Measurements from ENCODE around the gene DALRD3.

DALRD3 gene

GRCh38 chr3:48989126-48989795, 29.1 kb downstream of the DALRD3 start:
- ChIA-PET POLR2A (interaction anchor here (0.8 to 5.9 kb wide), 13 partner anchors 8 to 132 kb away, joined by 3 to 103 read pairs (median 5); partner anchors contain the start of genes DALRD3, IMPDH2, NDUFAF3 and QRICH1), CTCF (interaction anchor here (0.6 to 1.2 kb wide), 4 partner anchors 18 to 169 kb away, joined by 3 to 4 read pairs (median 3); partner anchors contain the start of gene WDR6)
- DNase-seq (ENCODE audit: extremely low spot score): no peak
- TF ChIP-seq NFRKB (IDR thresholded peaks at IDR 0.05): no peak
- TF ChIP-seq HDGF (IDR thresholded peaks at IDR 0.05; ENCODE audit: borderline replicate concordance): no peak
- no peak for TF ChIP-seq FOXA1 (IDR thresholded peaks at IDR 0.05)
- no peak for TF ChIP-seq LEF1 (IDR thresholded peaks at IDR 0.05; ENCODE audit: borderline replicate concordance)
- TF ChIP-seq SP1 (IDR thresholded peaks at IDR 0.05): no peak
- TF ChIP-seq TARDBP (IDR thresholded peaks at IDR 0.05): no peak
- TF ChIP-seq BHLHE40 (IDR thresholded peaks at IDR 0.05; ENCODE audit: borderline replicate concordance): no peak
- TF ChIP-seq L3MBTL2 (conservative IDR thresholded peaks at IDR 0.05): no peak
- TF ChIP-seq FOXM1 (IDR thresholded peaks at IDR 0.05; ENCODE audit: borderline replicate concordance): no peak
- TF ChIP-seq CTBP1 (IDR thresholded peaks at IDR 0.05; ENCODE audit: borderline replicate concordance): no peak
- no peak for TF ChIP-seq ARNT (IDR thresholded peaks at IDR 0.05)

- ChIA-PET POLR2A (interaction anchor here (0.8 to 1.3 kb wide), 5 partner anchors 11 to 44 kb away, joined by 3 to 5 read pairs (median 4); partner anchors contain the start of genes IMPDH2, NDUFAF3 and WDR6), CTCF (interaction anchor here (1.2 kb wide), 1 partner anchor 9 kb away, joined by 3 read pairs; no protein-coding TSS in a partner anchor)
- DNase-seq (ENCODE audit: extremely low spot score): no peak
- no peak for TF ChIP-seq PKNOX1 (IDR thresholded peaks at IDR 0.05)
- no peak for TF ChIP-seq BHLHE40 (IDR thresholded peaks at IDR 0.05; ENCODE audit: borderline replicate concordance)
- TF ChIP-seq TARDBP (IDR thresholded peaks at IDR 0.05): no peak
- no peak for TF ChIP-seq ARNT (IDR thresholded peaks at IDR 0.05)
- no peak for TF ChIP-seq L3MBTL2 (conservative IDR thresholded peaks at IDR 0.05)
- no peak for TF ChIP-seq FOXK2 (IDR thresholded peaks at IDR 0.05)
- no peak for TF ChIP-seq ZNF384 (IDR thresholded peaks at IDR 0.05)
- TF ChIP-seq CTBP1 (IDR thresholded peaks at IDR 0.05; ENCODE audit: borderline replicate concordance): no peak
- TF ChIP-seq NFRKB (IDR thresholded peaks at IDR 0.05): no peak
- TF ChIP-seq FOXA1 (IDR thresholded peaks at IDR 0.05): no peak
- TF ChIP-seq LEF1 (IDR thresholded peaks at IDR 0.05; ENCODE audit: borderline replicate concordance): no peak
- no peak for TF ChIP-seq HDGF (IDR thresholded peaks at IDR 0.05; ENCODE audit: borderline replicate concordance)
- no peak for TF ChIP-seq SP1 (IDR thresholded peaks at IDR 0.05)
- TF ChIP-seq SUZ12 (IDR thresholded peaks at IDR 0.05): no peak
- no peak for TF ChIP-seq ELF4 (IDR thresholded peaks at IDR 0.05)
- TF ChIP-seq FOXM1 (IDR thresholded peaks at IDR 0.05; ENCODE audit: borderline replicate concordance): no peak
These were observed 32.5 kb downstream of the DALRD3 start for GRCh38 chr3:48985831-48986376.

- ChIA-PET CTCF (no interaction called here), POLR2A (interaction anchor here (0.7 to 1.5 kb wide), 4 partner anchors 9 to 197 kb away, joined by 3 to 6 read pairs (median 3); partner anchors contain the start of gene WDR6)
- DNase-seq (ENCODE audit: extremely low spot score): no peak
- no peak for TF ChIP-seq TARDBP (IDR thresholded peaks at IDR 0.05)
- no peak for TF ChIP-seq ZNF384 (IDR thresholded peaks at IDR 0.05)
- no peak for TF ChIP-seq ELF4 (IDR thresholded peaks at IDR 0.05)
- TF ChIP-seq BHLHE40 (IDR thresholded peaks at IDR 0.05; ENCODE audit: borderline replicate concordance): no peak
- no peak for TF ChIP-seq NFRKB (IDR thresholded peaks at IDR 0.05)
- TF ChIP-seq FOXK2 (IDR thresholded peaks at IDR 0.05): no peak
- TF ChIP-seq SP1 (IDR thresholded peaks at IDR 0.05): no peak
- no peak for TF ChIP-seq PKNOX1 (IDR thresholded peaks at IDR 0.05)
- TF ChIP-seq L3MBTL2 (conservative IDR thresholded peaks at IDR 0.05): no peak
- no peak for TF ChIP-seq ARNT (IDR thresholded peaks at IDR 0.05)
- TF ChIP-seq CTBP1 (IDR thresholded peaks at IDR 0.05; ENCODE audit: borderline replicate concordance): no peak
- TF ChIP-seq LEF1 (IDR thresholded peaks at IDR 0.05; ENCODE audit: borderline replicate concordance): no peak
- no peak for TF ChIP-seq SUZ12 (IDR thresholded peaks at IDR 0.05)
- TF ChIP-seq HDGF (IDR thresholded peaks at IDR 0.05; ENCODE audit: borderline replicate concordance): no peak
These were observed 33.7 kb downstream of the DALRD3 start for GRCh38 chr3:48984663-48985062.

GRCh38 chr3:48983096-48983495, 35.3 kb downstream of the DALRD3 start:
- DNase-seq (ENCODE audit: extremely low spot score): no peak
- ChIA-PET POLR2A (no interaction called here), CTCF (no interaction called here)
- TF ChIP-seq HDGF (IDR thresholded peaks at IDR 0.05; ENCODE audit: borderline replicate concordance) (no peak), FOXM1 (IDR thresholded peaks at IDR 0.05; ENCODE audit: borderline replicate concordance) (no peak), BHLHE40 (IDR thresholded peaks at IDR 0.05; ENCODE audit: borderline replicate concordance) (no peak), CTBP1 (IDR thresholded peaks at IDR 0.05; ENCODE audit: borderline replicate concordance) (no peak), NFRKB (IDR thresholded peaks at IDR 0.05) (no peak), L3MBTL2 (conservative IDR thresholded peaks at IDR 0.05) (no peak), ELF4 (IDR thresholded peaks at IDR 0.05) (no peak), FOXK2 (IDR thresholded peaks at IDR 0.05) (no peak), SUZ12 (IDR thresholded peaks at IDR 0.05) (no peak)

- ChIA-PET POLR2A (no interaction called here), CTCF (no interaction called here)
These were observed 35.7 kb downstream of the DALRD3 start for GRCh38 chr3:48982686-48983085.

More at GRCh38 chr3:48982686-48983085, 35.7 kb downstream of the DALRD3 start:
- no peak for DNase-seq (ENCODE audit: extremely low spot score)
- TF ChIP-seq SUZ12 (IDR thresholded peaks at IDR 0.05) (no peak), ZNF384 (IDR thresholded peaks at IDR 0.05) (no peak), L3MBTL2 (conservative IDR thresholded peaks at IDR 0.05) (no peak), FOXA1 (IDR thresholded peaks at IDR 0.05) (no peak), ARNT (IDR thresholded peaks at IDR 0.05) (no peak), HDGF (IDR thresholded peaks at IDR 0.05; ENCODE audit: borderline replicate concordance) (no peak), ELF4 (IDR thresholded peaks at IDR 0.05) (no peak), PKNOX1 (IDR thresholded peaks at IDR 0.05) (no peak), NFRKB (IDR thresholded peaks at IDR 0.05) (no peak), CTBP1 (IDR thresholded peaks at IDR 0.05; ENCODE audit: borderline replicate concordance) (no peak), LEF1 (IDR thresholded peaks at IDR 0.05; ENCODE audit: borderline replicate concordance) (no peak), BHLHE40 (IDR thresholded peaks at IDR 0.05; ENCODE audit: borderline replicate concordance) (no peak), TARDBP (IDR thresholded peaks at IDR 0.05) (no peak), SP1 (IDR thresholded peaks at IDR 0.05) (no peak), FOXK2 (IDR thresholded peaks at IDR 0.05) (no peak), FOXM1 (IDR thresholded peaks at IDR 0.05; ENCODE audit: borderline replicate concordance) (no peak)

Data from HEK293T (cell line).